HFFc6 (cell line): Measurements from ENCODE around the gene LDB3. TPM values are rescaled to one million over a fixed set of nuclear protein-coding genes. Genes with fewer than 3 reads are reported as not detected.

Source experiments
- DNase-seq: peaks from one replicate; pipeline ENCODE4 v3.0.0-alpha.2; 2018
- H3K27ac Mint-ChIP-seq: 2 replicates; pipeline ENCODE4 v1.8.0; 2020; ENCODE audit warnings: mild to moderate bottlenecking, mixed read lengths
- H3K27me3 Mint-ChIP-seq: 2 replicates; pipeline ENCODE4 v1.8.0; 2021; ENCODE audit warnings: mild to moderate bottlenecking, moderate library complexity, mixed read lengths; ENCODE audit not compliant: insufficient read depth
- H3K36me3 Mint-ChIP-seq: 2 replicates; pipeline ENCODE4 v1.8.0; 2021; ENCODE audit warnings: low read depth, mixed read lengths
- H3K4me1 Mint-ChIP-seq: 2 replicates; pipeline ENCODE4 v1.8.0; 2020; ENCODE audit warnings: low read depth, mixed read lengths
- H3K4me3 Mint-ChIP-seq: 2 replicates; pipeline ENCODE4 v1.8.0; 2020; ENCODE audit warnings: mild to moderate bottlenecking, moderate library complexity, mixed read lengths
- H3K9me3 Mint-ChIP-seq: 2 replicates; pipeline ENCODE4 v1.8.0; 2020; ENCODE audit warnings: mild to moderate bottlenecking, mixed read lengths
- total RNA-seq, 6 experiments: library from RNA; stranded (reverse); fragmentation: NEBNext Ultra II Directional; extraction: Animal tissue kit (Norgen Biotek cat#: 25700); gene quantifications; 2 replicates in 1 of 6; 3 replicates in 5 of 6; pipeline ENCODE4 v1.2.3, GENCODE V29; 2021
- TF ChIP-seq, protein P1 (sequence below): fragments of 200-600 bp; sonication (generic); IDR thresholded peaks from 2 replicates; pipeline ENCODE4 v1.5.0; 2021; ENCODE audit warnings: antibody characterized with exemption, mild to moderate bottlenecking

Gene LDB3
- total RNA-seq, 6 experiments from 2014 or later: 0.55 to 1.3 (median 0.66) TPM

DNA sequence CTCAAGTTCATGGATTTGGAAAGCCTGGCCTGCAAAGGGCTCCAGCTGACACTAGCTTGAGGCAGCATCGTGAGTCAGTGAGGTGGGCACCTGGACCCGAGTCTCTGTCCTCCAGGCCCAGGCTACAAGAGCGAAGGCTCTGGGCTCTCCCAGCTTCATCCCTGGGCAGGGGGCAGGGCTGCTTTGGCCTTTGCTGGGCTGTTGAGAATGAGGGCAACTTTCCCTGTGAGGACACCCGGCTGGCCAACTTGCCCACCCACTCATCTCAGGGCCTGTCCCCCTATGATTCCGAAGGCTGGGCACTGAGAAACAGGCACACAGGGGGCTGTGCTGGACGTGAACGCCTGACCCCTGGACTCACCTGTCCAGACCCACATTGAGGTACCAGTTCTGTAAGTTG, 24.4 kb downstream of the LDB3 start:
- no peak for DNase-seq

DNA sequence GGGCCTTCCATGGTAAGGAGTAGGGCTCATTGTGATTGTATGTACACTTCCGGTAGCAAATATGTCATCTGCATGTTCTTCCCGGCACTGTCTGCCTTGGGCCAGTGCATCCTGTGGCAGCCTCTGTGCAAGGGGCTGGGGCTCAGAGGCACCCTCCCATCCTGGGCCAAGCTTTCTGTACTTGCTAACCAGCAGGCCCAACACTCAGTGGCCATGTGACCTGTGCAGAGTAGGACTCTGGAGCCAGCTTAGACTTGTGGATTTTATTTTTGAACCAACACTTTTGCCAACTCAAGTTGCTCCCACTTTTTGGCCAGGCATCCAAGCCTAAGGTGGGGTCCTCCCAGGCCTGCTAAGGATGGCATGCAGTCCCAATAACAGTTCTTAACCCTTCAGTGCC, 25.0 kb downstream of the LDB3 start:
- no peaks in the 10 kb centered on the region for H3K9me3 Mint-ChIP-seq
- peaks cover 3% of the 10 kb centered on the region; the same call in 1 of the 2 replicates for H3K27me3 Mint-ChIP-seq
- H3K4me3 Mint-ChIP-seq: no peak overlapping the region
- TF ChIP-seq, protein P1, sequence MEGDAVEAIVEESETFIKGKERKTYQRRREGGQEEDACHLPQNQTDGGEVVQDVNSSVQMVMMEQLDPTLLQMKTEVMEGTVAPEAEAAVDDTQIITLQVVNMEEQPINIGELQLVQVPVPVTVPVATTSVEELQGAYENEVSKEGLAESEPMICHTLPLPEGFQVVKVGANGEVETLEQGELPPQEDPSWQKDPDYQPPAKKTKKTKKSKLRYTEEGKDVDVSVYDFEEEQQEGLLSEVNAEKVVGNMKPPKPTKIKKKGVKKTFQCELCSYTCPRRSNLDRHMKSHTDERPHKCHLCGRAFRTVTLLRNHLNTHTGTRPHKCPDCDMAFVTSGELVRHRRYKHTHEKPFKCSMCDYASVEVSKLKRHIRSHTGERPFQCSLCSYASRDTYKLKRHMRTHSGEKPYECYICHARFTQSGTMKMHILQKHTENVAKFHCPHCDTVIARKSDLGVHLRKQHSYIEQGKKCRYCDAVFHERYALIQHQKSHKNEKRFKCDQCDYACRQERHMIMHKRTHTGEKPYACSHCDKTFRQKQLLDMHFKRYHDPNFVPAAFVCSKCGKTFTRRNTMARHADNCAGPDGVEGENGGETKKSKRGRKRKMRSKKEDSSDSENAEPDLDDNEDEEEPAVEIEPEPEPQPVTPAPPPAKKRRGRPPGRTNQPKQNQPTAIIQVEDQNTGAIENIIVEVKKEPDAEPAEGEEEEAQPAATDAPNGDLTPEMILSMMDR: no peak
- DNase-seq: no peak
- H3K36me3 Mint-ChIP-seq: no peaks in the 10 kb centered on the region
- no peak overlapping the region for H3K27ac Mint-ChIP-seq
- peaks cover 18% of the 10 kb centered on the region for H3K4me1 Mint-ChIP-seq

More for the DNA sequence above, 24.4 kb downstream of the LDB3 start:
- H3K27me3 Mint-ChIP-seq: peaks cover 5% of the 10 kb centered on the region; the same call in 1 of the 2 replicates
- H3K27ac Mint-ChIP-seq: no peak overlapping the region
- H3K36me3 Mint-ChIP-seq: no peaks in the 10 kb centered on the region
- H3K4me3 Mint-ChIP-seq: no peak overlapping the region
- TF ChIP-seq, protein P1: no peak
- H3K4me1 Mint-ChIP-seq: peaks cover 24% of the 10 kb centered on the region
- H3K9me3 Mint-ChIP-seq: no peaks in the 10 kb centered on the region

DNA sequence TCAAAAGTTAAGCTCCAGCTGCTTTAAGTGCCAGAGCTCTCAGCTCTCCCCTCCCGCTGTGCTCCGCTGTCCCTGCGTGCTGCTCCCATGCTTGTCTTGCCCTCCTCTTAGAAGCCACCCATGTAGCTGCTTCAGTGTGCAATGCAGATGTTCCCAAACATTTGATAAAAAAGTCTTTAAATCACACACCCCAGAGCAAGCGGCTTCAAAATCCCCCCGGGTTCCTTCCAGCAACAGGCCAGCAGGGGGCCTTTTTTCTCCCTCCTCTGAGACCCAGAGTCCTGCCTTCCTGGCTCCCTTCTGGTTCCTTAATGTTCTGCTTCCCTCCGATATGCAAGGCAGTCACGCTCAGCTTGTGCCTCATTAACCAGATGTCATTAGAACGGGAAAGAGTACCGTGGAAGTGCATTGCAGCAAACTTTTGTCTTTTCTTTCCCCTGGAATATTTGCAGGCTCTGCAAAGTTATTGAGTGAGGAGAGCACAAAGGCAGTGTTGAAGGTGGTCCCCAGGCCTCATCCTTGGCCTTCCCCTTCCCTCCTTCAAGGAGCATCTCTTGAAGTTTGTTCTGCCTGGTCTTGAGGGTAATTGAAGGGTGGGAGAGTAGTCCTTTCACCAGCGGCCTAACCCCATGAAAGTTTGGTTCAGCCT, 25.5 kb downstream of the LDB3 start:
- TF ChIP-seq, protein P1: peak; percentile 86
- H3K27ac Mint-ChIP-seq: no peak overlapping the region
- peaks cover 3% of the 10 kb centered on the region; the same call in 1 of the 2 replicates for H3K27me3 Mint-ChIP-seq

DNA sequence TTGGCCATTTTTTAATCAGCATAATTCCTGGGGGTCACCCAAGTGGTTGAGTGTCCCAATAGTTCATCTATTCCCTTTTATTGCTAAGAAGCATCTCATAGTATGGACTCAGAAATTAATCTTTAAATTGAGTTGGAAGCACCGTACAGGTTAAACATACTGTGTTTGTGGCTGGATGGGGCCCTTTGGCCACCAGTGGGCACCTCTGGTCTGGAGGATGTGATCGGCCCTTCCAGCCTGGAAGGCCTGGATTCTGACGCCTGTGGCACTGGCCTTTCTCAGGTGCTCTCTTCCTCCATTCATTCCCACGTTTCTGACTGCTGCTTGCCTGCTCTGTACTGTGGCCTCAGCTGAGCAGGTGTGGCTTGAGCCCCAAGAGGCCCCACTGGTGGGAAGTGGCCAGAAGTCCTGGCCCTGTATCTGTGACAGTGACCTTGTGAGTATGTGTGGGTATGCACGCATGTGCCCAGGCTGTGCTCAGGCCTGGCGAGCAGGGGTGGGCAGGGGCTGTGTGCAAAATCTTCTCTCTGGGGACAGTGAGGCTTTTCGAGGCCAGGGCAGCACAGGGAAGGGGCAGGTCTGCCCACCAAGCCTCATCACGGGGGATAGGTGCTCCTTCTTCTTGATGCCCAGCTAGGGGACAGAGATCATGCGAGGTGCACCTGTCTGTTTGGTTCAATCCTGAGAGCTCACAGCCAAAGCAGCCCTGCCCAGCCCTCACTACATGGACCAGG, 30.1 kb downstream of the LDB3 start:
- Mint-ChIP-seq H3K4me3 (no peak overlapping the region), H3K27ac (no peak overlapping the region), H3K4me1 (peaks cover 11% of the 10 kb centered on the region), H3K27me3 (peaks cover 3% of the 10 kb centered on the region), H3K36me3 (no peaks in the 10 kb centered on the region), H3K9me3 (no peaks in the 10 kb centered on the region)
- TF ChIP-seq, protein P1: peak; percentile 44
- DNase-seq: no peak

More for the DNA sequence above, 25.5 kb downstream of the LDB3 start:
- no peaks in the 10 kb centered on the region for H3K9me3 Mint-ChIP-seq
- no peaks in the 10 kb centered on the region for H3K36me3 Mint-ChIP-seq
- H3K4me1 Mint-ChIP-seq: peaks cover 12% of the 10 kb centered on the region
- peak; percentile 43 for DNase-seq
- H3K4me3 Mint-ChIP-seq: no peak overlapping the region

DNA sequence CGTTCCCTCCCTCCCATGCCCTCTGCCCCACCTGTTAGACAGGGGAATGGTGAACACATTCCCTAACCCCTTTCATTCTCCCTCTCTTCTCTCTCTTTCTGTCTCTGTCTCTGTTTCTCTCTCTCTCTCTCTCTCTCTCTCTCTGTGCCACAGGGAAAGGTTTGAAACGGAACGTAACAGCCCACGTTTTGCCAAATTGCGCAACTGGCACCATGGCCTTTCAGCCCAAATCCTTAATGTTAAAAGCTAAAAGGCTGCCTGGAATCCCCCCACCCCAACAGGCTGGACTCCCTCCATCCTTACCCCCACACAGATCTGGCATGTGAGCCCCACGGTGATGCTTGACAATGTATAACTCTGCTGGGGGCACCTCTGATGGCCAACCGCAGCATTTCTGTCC, 30.8 kb downstream of the LDB3 start:
- DNase-seq: no peak
- Mint-ChIP-seq H3K27ac (no peak overlapping the region), H3K36me3 (no peaks in the 10 kb centered on the region), H3K4me1 (peaks cover 5% of the 10 kb centered on the region; the same call in 1 of the 2 replicates), H3K4me3 (no peak overlapping the region), H3K27me3 (peaks cover 2% of the 10 kb centered on the region), H3K9me3 (no peaks in the 10 kb centered on the region)
- TF ChIP-seq, protein P1: no peak
